CD4-positive, alpha-beta T cell treated with Interleukin-6 for 4 hours (primary cell): ENCODE results near the gene IFNL4.
A peak's percentile ranks its signal among the peaks of the same experiment; 100 is the strongest.
"Not testable (repeated sequence)": the region's sequence is repeated elsewhere in the genome, so short reads cannot be mapped to it uniquely, and the experiment has no call there.

Experiments used
- DNase-seq: peaks from one replicate; pipeline ENCODE4 v3.0.0-alpha.2; 2020; ENCODE audit warnings: mixed read lengths

The IFNL4 gene

GRCh38 chr19:39248806-39249205 lies at the start of gene IFNL4:
Gene IFNL4 (minus strand): TSS chr19:39248856.
- DNase-seq = no peak

- DNase-seq = peak; percentile 62
Observed at GRCh38 chr19:39297931-39298634, 49.4 kb upstream of the IFNL4 start.

- no peak for DNase-seq
Observed at GRCh38 chr19:39296906-39297305, 48.2 kb upstream of the IFNL4 start.

- no peak for DNase-seq
Observed at GRCh38 chr19:39296055-39296645, 47.5 kb upstream of the IFNL4 start, which contains the start of gene IFNL1. Gene IFNL1 (plus strand): TSS chr19:39296407. CDS start chr19:39296422, 15 bp downstream.

GRCh38 chr19:39293394-39293793 lies 44.7 kb upstream of the IFNL4 start:
- DNase-seq = no peak

- DNase-seq = no peak
Observed at GRCh38 chr19:39284032-39284431, 35.4 kb upstream of the IFNL4 start.

- no peak for DNase-seq
Observed at GRCh38 chr19:39282021-39282420, 33.4 kb upstream of the IFNL4 start.

- no peak for DNase-seq
Observed at GRCh38 chr19:39277598-39277997, 28.9 kb upstream of the IFNL4 start.

GRCh38 chr19:39276740-39277139 lies 28.1 kb upstream of the IFNL4 start:
- no peak for DNase-seq

GRCh38 chr19:39275578-39275977 lies 26.9 kb upstream of the IFNL4 start:
- DNase-seq = no peak

GRCh38 chr19:39273859-39274258 lies 25.2 kb upstream of the IFNL4 start:
- not testable (repeated sequence) for DNase-seq

- no peak for DNase-seq
Observed at GRCh38 chr19:39270036-39270871, 21.6 kb upstream of the IFNL4 start.

GRCh38 chr19:39269369-39269768 lies 20.7 kb upstream of the IFNL4 start:
- DNase-seq = not testable (repeated sequence)

GRCh38 chr19:39268531-39269223 lies 20.0 kb upstream of the IFNL4 start:
- DNase-seq = not testable (repeated sequence)

- not testable (repeated sequence) for DNase-seq
Observed at GRCh38 chr19:39268085-39268484, 19.4 kb upstream of the IFNL4 start, which contains the start of gene IFNL2. Gene IFNL2 (plus strand): TSS chr19:39268396. CDS start chr19:39268569, 173 bp downstream.

- DNase-seq = no peak
Observed at GRCh38 chr19:39265321-39265916, 16.8 kb upstream of the IFNL4 start.

- DNase-seq = no peak
Observed at GRCh38 chr19:39264306-39265290, 15.9 kb upstream of the IFNL4 start.

GRCh38 chr19:39263912-39264305 lies 15.3 kb upstream of the IFNL4 start:
- DNase-seq = no peak

- DNase-seq = no peak
Observed at GRCh38 chr19:39262496-39262895, 13.8 kb upstream of the IFNL4 start.

- DNase-seq = no peak
Observed at GRCh38 chr19:39261704-39262103, 13.0 kb upstream of the IFNL4 start.

- DNase-seq = no peak
Observed at GRCh38 chr19:39257227-39257626, 8.6 kb upstream of the IFNL4 start.
